Spleen (tissue), 11 donors: ENCODE measurements around the gene SLC49A4. TPM values are rescaled to one million over a fixed set of nuclear protein-coding genes. Genes with fewer than 3 reads are reported as not detected.

Experiments
- DNase-seq: peaks from one replicate; pipeline ENCODE4 v3.0.0-alpha.2; 2020
- H3K27ac ChIP-seq, 8 donors: fragments of 200-600 bp; sonication (generic) in 7 of 8; 1 replicate in 4 of 8; 2 replicates in 4 of 8; pipeline versions ENCODE4 v1.5.0 to v1.8.0; 2016 to 2021; ENCODE audit warnings: inconsistent platforms in 4 of 8, mild to moderate bottlenecking in 4 of 8, moderate library complexity in 1 of 8
- H3K27me3 ChIP-seq, 7 donors: fragments of 200-600 bp; sonication (generic) in 6 of 7; replicated peaks in 1 of 7; 1 replicate in 4 of 7; 2 replicates in 3 of 7; pipeline versions ENCODE4 v1.5.0 to v1.8.0; 2016 to 2021; ENCODE audit warnings: inconsistent platforms in 3 of 7, mild to moderate bottlenecking in 1 of 7
- H3K36me3 ChIP-seq, 6 donors: fragments of 200-600 bp; sonication (generic) in 5 of 6; 1 replicate in 4 of 6; 2 replicates in 2 of 6; pipeline versions ENCODE4 v1.5.0 to v1.8.0; 2016 to 2021; ENCODE audit warnings: inconsistent platforms in 2 of 6
- H3K4me1 ChIP-seq, 6 donors: fragments of 200-600 bp; sonication (generic) in 5 of 6; 1 replicate in 3 of 6; 2 replicates in 3 of 6; pipeline versions ENCODE4 v1.5.0 to v1.8.0; 2016 to 2021; ENCODE audit warnings: inconsistent platforms in 3 of 6
- H3K4me3 ChIP-seq, 8 donors: fragments of 200-600 bp; sonication (generic) in 7 of 8; 1 replicate in 4 of 8; 2 replicates in 4 of 8; pipeline versions ENCODE4 v1.5.0 to v1.8.0; 2016 to 2021; ENCODE audit warnings: inconsistent platforms in 4 of 8, mild to moderate bottlenecking in 4 of 8, moderate library complexity in 2 of 8
- H3K9me3 ChIP-seq, 8 donors: fragments of 200-600 bp; sonication (generic) in 7 of 8; 1 replicate in 4 of 8; 2 replicates in 4 of 8; pipeline versions ENCODE4 v1.5.0 to v1.8.0; 2016 to 2021; ENCODE audit warnings: inconsistent platforms in 4 of 8
- CTCF ChIP-seq, 11 experiments: fragments of 200-600 bp in 7 of 11; fragments of 450-650 bp in 4 of 11; sonication (generic) in 4 of 11; IDR thresholded peaks in 8 of 11; conservative IDR thresholded peaks in 3 of 11; 1 replicate in 7 of 11; 2 replicates in 4 of 11; pipeline versions ENCODE4 v1.4.0 to v1.8.0; 2016 to 2021; ENCODE audit warnings: antibody characterized with exemption in 11 of 11, inconsistent platforms in 4 of 11, mild to moderate bottlenecking in 1 of 11
- POLR2A ChIP-seq, 3 donors: fragments of 450-650 bp; IDR thresholded peaks; one replicate each; pipeline ENCODE4 v1.5.1; 2017; ENCODE audit warnings: antibody characterized with exemption in 3 of 3, mild to moderate bottlenecking in 1 of 3
- POLR2AphosphoS5 ChIP-seq, 3 donors: sonication (generic); formaldehyde crosslinking; IDR thresholded peaks; one replicate each; pipeline ENCODE4 v1.5.1; 2017; ENCODE audit warnings: antibody characterized with exemption in 3 of 3
- WGBS, 5 donors: extraction: QIAGEN DNeasy Blood & Tissue Kit in 3 of 5; methylation state at CpG; one replicate each; pipeline versions ENCODE4 v1.1.5 to v1.1.7; 2013 to 2018; 5-methylcytosine and 5-hydroxymethylcytosine counted together
- intact Hi-C: fragments of 100-400 bp; cut with DNase I; formaldehyde crosslinking; loops from one replicate; pipeline ENCODE4 v1.15.0; 2023; ENCODE audit warnings: low total_unique reads
- polyA plus RNA-seq, 3 donors: library from polyadenylated mRNA; stranded (reverse); fragments of 200-250 nt; gene quantifications; one replicate each; pipeline ENCODE4 v1.2.1, GENCODE V29; 2013
- total RNA-seq, 7 donors: library from RNA; depleted of rRNA in 3 of 7; stranded (reverse); fragments of >200 nt in 3 of 7; fragmentation: NEBNext Ultra II Directional in 4 of 7; extraction: Animal tissue kit (Norgen Biotek cat#: 25700) in 4 of 7; gene quantifications; one replicate each; pipeline versions ENCODE4 v1.1.0 to v1.2.1, GENCODE V29; 2016 to 2021
- donor health status: healthy with polysubstance abuse.
- donor health status: DM: no; HTN: no; CAD: no; lungs with moderate emphysema.
- donor health status: DM: no; HTN: no; CAD: no.
- donor health status: Bipolar disorder and iron deficiency.
- donor health status: healthy.
- donor health status: DM: no; HTN: no; CAD: no.
- donor health status: DM: yes; HTN: yes; CAD: no.

SLC49A4 gene
- total and polyA plus RNA-seq, 10 donors, result 1.3 to 31.8 (median 14.5) TPM

- Histone ChIP-seq H3K27ac (no peak overlapping the region), H3K9me3 (no peaks in the 10 kb centered on the region), H3K36me3 (no peaks in the 10 kb centered on the region), H3K4me3 (no peak overlapping the region), H3K4me1 (peaks cover 6 to 22% (median 9%) of the 10 kb centered on the region in 6 donors), H3K27me3 (peaks cover 3 to 46% (median 26%) of the 10 kb centered on the region in 7 donors)
- DNase-seq, result peak; percentile 41
- 69 to 84% (median 72%) methylated on average over 3 of the region's 3 CpGs for WGBS, 5 donors
- intact Hi-C loops, result no loop called here
- no peak for TF ChIP-seq CTCF (IDR thresholded peaks at IDR 0.05 in 8 of 11, conservative IDR thresholded peaks at IDR 0.05 in 3 of 11)
Measured at GRCh38 chr3:122919291-122919610, 124.4 kb downstream of the SLC49A4 start.

GRCh38 chr3:122920986-122921385 is 126.1 kb downstream of the SLC49A4 start:
- Histone ChIP-seq H3K9me3 (no peaks in the 10 kb centered on the region), H3K36me3 (no peaks in the 10 kb centered on the region), H3K4me1 (peaks cover 6 to 19% (median 9%) of the 10 kb centered on the region in 6 donors), H3K27me3 (peaks cover 3 to 50% (median 26%) of the 10 kb centered on the region in 7 donors), H3K4me3 (no peak overlapping the region), H3K27ac (no peak overlapping the region)
- 75 to 91% (median 83%) methylated on average over 3 to 6 of the region's 6 CpGs for WGBS, 5 donors
- DNase-seq, result peak; percentile 30
- TF ChIP-seq POLR2AphosphoS5 (IDR thresholded peaks at IDR 0.05), result no peak
- no peak for TF ChIP-seq POLR2A (IDR thresholded peaks at IDR 0.05)
- TF ChIP-seq CTCF (IDR thresholded peaks at IDR 0.05 in 8 of 11, conservative IDR thresholded peaks at IDR 0.05 in 3 of 11), result no peak
- intact Hi-C loops, result no loop called here

- DNase-seq, result peak; percentile 79
- Histone ChIP-seq H3K9me3 (no peaks in the 10 kb centered on the region), H3K4me1 (peaks cover 6 to 13% (median 9%) of the 10 kb centered on the region in 6 donors), H3K27me3 (peaks cover 3 to 50% (median 26%) of the 10 kb centered on the region in 7 donors), H3K27ac (no peak overlapping the region), H3K36me3 (no peaks in the 10 kb centered on the region), H3K4me3 (peak overlapping the region; percentile 18 to 68 (median 30))
- intact Hi-C loops, result no loop called here
- TF ChIP-seq CTCF (IDR thresholded peaks at IDR 0.05 in 8 of 11, conservative IDR thresholded peaks at IDR 0.05 in 3 of 11), result peak in 2 of 11 experiments; percentile 22 to 42
- TF ChIP-seq POLR2AphosphoS5 (IDR thresholded peaks at IDR 0.05), result peak in 1 of 3 donors; percentile 15
- no peak for TF ChIP-seq POLR2A (IDR thresholded peaks at IDR 0.05)
- 5 to 15% (median 10%) methylated on average over 8 to 68 of the region's 68 CpGs for WGBS, 5 donors
Measured at GRCh38 chr3:122921791-122922651, 127.2 kb downstream of the SLC49A4 start.

- 73 to 86% (median 81%) methylated on average over 6 of the region's 6 CpGs for WGBS, 5 donors
- peak; percentile 23 for DNase-seq
- Histone ChIP-seq H3K4me1 (peaks cover 6 to 13% (median 9%) of the 10 kb centered on the region in 6 donors), H3K4me3 (no peak overlapping the region), H3K27ac (no peak overlapping the region), H3K27me3 (peaks cover 3 to 50% (median 26%) of the 10 kb centered on the region in 7 donors), H3K9me3 (no peaks in the 10 kb centered on the region), H3K36me3 (no peaks in the 10 kb centered on the region)
- intact Hi-C loops, result no loop called here
- no peak for TF ChIP-seq POLR2A (IDR thresholded peaks at IDR 0.05)
- no peak for TF ChIP-seq POLR2AphosphoS5 (IDR thresholded peaks at IDR 0.05)
- no peak for TF ChIP-seq CTCF (IDR thresholded peaks at IDR 0.05 in 8 of 11, conservative IDR thresholded peaks at IDR 0.05 in 3 of 11)
Measured at GRCh38 chr3:122923611-122924010, 128.7 kb downstream of the SLC49A4 start.
